HG03442 (cell line): ENCODE measurements around the gene TRIM47.

ENCODE experiments used
- ATAC-seq: cut with Tn5 transposase; IDR thresholded peaks from one replicate; pipeline ENCODE4 v1.9.1; 2021; ENCODE audit warnings: mild to moderate bottlenecking, moderate library complexity; ENCODE audit not compliant: unreplicated experiment

TRIM47 gene

GRCh38 chr17:75909051-75909811 lies 30.9 kb upstream of the TRIM47 start:
- no peak for ATAC-seq

GRCh38 chr17:75908201-75908600 lies 29.8 kb upstream of the TRIM47 start:
- ATAC-seq: no peak

GRCh38 chr17:75906143-75906884 lies 27.9 kb upstream of the TRIM47 start:
- ATAC-seq: no peak

- peak; percentile 92 for ATAC-seq
These were observed 26.6 kb upstream of the TRIM47 start, which contains the start of gene MRPL38 for GRCh38 chr17:75904749-75905521. TSS of gene MRPL38 (minus strand) at chr17:75904884. CDS start at chr17:75904875, 9 bp downstream.

- no peak for ATAC-seq
These were observed 24.0 kb upstream of the TRIM47 start for GRCh38 chr17:75902406-75902805.

GRCh38 chr17:75901727-75902126 lies 23.3 kb upstream of the TRIM47 start:
- no peak for ATAC-seq

GRCh38 chr17:75900691-75901533 lies 22.5 kb upstream of the TRIM47 start:
- no peak for ATAC-seq

GRCh38 chr17:75899767-75900468 lies 21.5 kb upstream of the TRIM47 start:
- no peak for ATAC-seq

- no peak for ATAC-seq
These were observed 21.0 kb upstream of the TRIM47 start for GRCh38 chr17:75899353-75899752.

- no peak for ATAC-seq
These were observed 20.4 kb upstream of the TRIM47 start for GRCh38 chr17:75898791-75899190.

GRCh38 chr17:75898065-75898464 lies 19.7 kb upstream of the TRIM47 start:
- ATAC-seq: no peak

GRCh38 chr17:75897160-75898019 lies 19.0 kb upstream of the TRIM47 start:
- no peak for ATAC-seq

- ATAC-seq: peak; percentile 53
These were observed 18.2 kb upstream of the TRIM47 start, which contains the start of gene TRIM65 for GRCh38 chr17:75896415-75897159. TSS of gene TRIM65 (minus strand) at chr17:75896951. CDS start at chr17:75896937, 14 bp downstream.

- ATAC-seq: no peak
These were observed 17.2 kb upstream of the TRIM47 start for GRCh38 chr17:75895370-75896155.

- no peak for ATAC-seq
These were observed 15.8 kb upstream of the TRIM47 start for GRCh38 chr17:75894049-75894733.

- no peak for ATAC-seq
These were observed 15.1 kb upstream of the TRIM47 start for GRCh38 chr17:75893305-75894048.
